ENCODE data around the gene COMP.

COMP gene

DNA sequence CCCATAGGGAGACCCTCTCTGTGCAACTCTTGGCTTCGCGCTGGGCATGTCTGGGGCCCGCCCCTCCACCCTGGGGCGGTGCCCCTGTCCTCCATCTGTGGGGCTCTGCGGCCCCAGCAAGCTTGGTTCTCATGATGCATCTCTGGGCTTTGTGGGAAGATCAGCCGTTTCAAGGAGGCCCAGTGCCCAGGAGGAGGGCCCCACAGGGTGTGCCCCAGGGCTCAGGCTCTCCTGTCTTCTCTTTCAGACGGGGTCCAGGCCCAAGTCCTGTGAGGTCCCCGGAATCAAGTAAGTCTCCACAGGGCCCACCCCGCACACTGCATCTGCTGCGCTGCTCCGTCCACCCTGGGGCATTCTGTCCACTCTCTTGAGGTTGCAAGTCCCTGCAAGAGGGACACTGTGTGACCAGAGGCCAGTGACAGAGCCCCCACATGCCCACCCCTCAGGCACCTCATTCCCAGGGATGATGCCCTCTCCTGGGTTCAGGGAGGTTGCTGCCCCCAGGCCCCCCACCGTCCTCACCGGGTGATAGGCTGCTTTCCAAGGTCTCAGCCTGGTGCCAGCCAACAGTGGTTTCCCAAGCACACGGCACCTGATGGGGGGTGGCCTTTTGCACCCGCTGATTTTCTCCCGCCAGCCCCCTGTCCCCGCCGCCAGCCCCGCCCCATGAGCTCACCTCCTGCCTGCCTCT, 31.7 kb downstream of the COMP start:
- Histone ChIP-seq H3K79me2 (ENCODE audit: insufficient read depth, low read length) (no peaks in the 10 kb centered on the region), H3K4me2 (ENCODE audit: low read depth, low read length, poor library complexity, severe bottlenecking) (no peak overlapping the region)

GRCh38 chr19:18756896-18757295, 34.2 kb downstream of the COMP start:
- Histone ChIP-seq H3K79me2 (ENCODE audit: insufficient read depth, low read length) (no peaks in the 10 kb centered on the region), H3K4me2 (ENCODE audit: low read depth, low read length, poor library complexity, severe bottlenecking) (no peak overlapping the region), H3K9me2 (replicated peaks; ENCODE audit: insufficient read depth, low read length) (no peaks in the 10 kb centered on the region), H3F3A (ENCODE audit: insufficient read depth) (no peaks in the 10 kb centered on the region), H2AFZ (ENCODE audit: low read depth, low read length, severe bottlenecking) (no peak overlapping the region), H3K9ac (ENCODE audit: low read length) (no peak overlapping the region), H3K27me3 (ENCODE audit: low read length) (no peaks in the 10 kb centered on the region), H4K20me1 (ENCODE audit: low read depth, low read length) (no peaks in the 10 kb centered on the region), H3K9me3 (ENCODE audit: insufficient read depth, low read length) (no peaks in the 10 kb centered on the region), H3K4me3 (ENCODE audit: insufficient read depth, low read length, poor library complexity, severe bottlenecking) (no peak overlapping the region), H3K27ac (ENCODE audit: low read depth, low read length) (no peak overlapping the region), H3K36me3 (ENCODE audit: low read length) (no peaks in the 10 kb centered on the region)
- TF ChIP-seq, protein P1, sequence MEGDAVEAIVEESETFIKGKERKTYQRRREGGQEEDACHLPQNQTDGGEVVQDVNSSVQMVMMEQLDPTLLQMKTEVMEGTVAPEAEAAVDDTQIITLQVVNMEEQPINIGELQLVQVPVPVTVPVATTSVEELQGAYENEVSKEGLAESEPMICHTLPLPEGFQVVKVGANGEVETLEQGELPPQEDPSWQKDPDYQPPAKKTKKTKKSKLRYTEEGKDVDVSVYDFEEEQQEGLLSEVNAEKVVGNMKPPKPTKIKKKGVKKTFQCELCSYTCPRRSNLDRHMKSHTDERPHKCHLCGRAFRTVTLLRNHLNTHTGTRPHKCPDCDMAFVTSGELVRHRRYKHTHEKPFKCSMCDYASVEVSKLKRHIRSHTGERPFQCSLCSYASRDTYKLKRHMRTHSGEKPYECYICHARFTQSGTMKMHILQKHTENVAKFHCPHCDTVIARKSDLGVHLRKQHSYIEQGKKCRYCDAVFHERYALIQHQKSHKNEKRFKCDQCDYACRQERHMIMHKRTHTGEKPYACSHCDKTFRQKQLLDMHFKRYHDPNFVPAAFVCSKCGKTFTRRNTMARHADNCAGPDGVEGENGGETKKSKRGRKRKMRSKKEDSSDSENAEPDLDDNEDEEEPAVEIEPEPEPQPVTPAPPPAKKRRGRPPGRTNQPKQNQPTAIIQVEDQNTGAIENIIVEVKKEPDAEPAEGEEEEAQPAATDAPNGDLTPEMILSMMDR (IDR thresholded peaks at IDR 0.05; ENCODE audit: insufficient read depth, low read length, poor library complexity, severe bottlenecking): no peak
- no peak for TF ChIP-seq EZH2phosphoT487 (conservative IDR thresholded peaks at IDR 0.05; ENCODE audit: low read length)

More for the DNA sequence above, 31.7 kb downstream of the COMP start:
- Histone ChIP-seq H3K27me3 (ENCODE audit: low read length) (no peaks in the 10 kb centered on the region), H2AFZ (ENCODE audit: low read depth, low read length, severe bottlenecking) (no peak overlapping the region), H3K9me2 (replicated peaks; ENCODE audit: insufficient read depth, low read length) (no peaks in the 10 kb centered on the region), H3K9ac (ENCODE audit: low read length) (no peak overlapping the region), H3K9me3 (ENCODE audit: insufficient read depth, low read length) (no peaks in the 10 kb centered on the region), H3K4me3 (ENCODE audit: insufficient read depth, low read length, poor library complexity, severe bottlenecking) (no peak overlapping the region), H3F3A (ENCODE audit: insufficient read depth) (no peaks in the 10 kb centered on the region), H4K20me1 (ENCODE audit: low read depth, low read length) (no peaks in the 10 kb centered on the region), H3K27ac (ENCODE audit: low read depth, low read length) (no peak overlapping the region), H3K36me3 (ENCODE audit: low read length) (no peaks in the 10 kb centered on the region)
- TF ChIP-seq EZH2phosphoT487 (conservative IDR thresholded peaks at IDR 0.05; ENCODE audit: low read length): no peak
- TF ChIP-seq, protein P1 (IDR thresholded peaks at IDR 0.05; ENCODE audit: insufficient read depth, low read length, poor library complexity, severe bottlenecking): no peak

DNA sequence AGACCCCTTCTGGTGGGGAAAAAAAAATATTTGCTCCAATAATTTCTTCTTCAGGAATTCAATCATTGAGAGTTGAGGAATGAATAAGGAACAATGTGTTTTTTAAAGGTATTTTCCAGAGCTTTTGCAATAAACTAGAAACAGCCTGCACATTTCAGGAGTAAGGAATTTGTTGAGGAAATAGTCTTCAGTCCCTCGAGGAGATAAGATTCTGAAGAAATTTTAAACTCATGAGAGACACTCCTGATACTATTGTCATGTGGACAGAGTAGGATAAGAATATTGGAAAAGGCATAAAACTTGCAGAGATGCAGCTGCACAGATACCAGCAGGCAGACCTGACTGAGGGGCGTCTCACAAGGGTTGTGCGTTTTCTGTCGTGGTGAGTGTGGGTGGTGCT, 36.6 kb downstream of the COMP start:
- TF ChIP-seq EZH2phosphoT487 (conservative IDR thresholded peaks at IDR 0.05; ENCODE audit: low read length): no peak
- TF ChIP-seq, protein P1 (IDR thresholded peaks at IDR 0.05; ENCODE audit: insufficient read depth, low read length, poor library complexity, severe bottlenecking): no peak

More for the DNA sequence above, 36.6 kb downstream of the COMP start:
- no peaks in the 10 kb centered on the region for H3K9me2 ChIP-seq (replicated peaks; ENCODE audit: insufficient read depth, low read length)
- no peaks in the 10 kb centered on the region for H3K36me3 ChIP-seq (ENCODE audit: low read length)
- no peaks in the 10 kb centered on the region for H3F3A ChIP-seq (ENCODE audit: insufficient read depth)
- H3K9ac ChIP-seq (ENCODE audit: low read length): no peak overlapping the region
- H2AFZ ChIP-seq (ENCODE audit: low read depth, low read length, severe bottlenecking): no peak overlapping the region
- H3K9me3 ChIP-seq (ENCODE audit: insufficient read depth, low read length): no peaks in the 10 kb centered on the region
- no peaks in the 10 kb centered on the region for H3K79me2 ChIP-seq (ENCODE audit: insufficient read depth, low read length)
- no peak overlapping the region for H3K4me2 ChIP-seq (ENCODE audit: low read depth, low read length, poor library complexity, severe bottlenecking)
- no peak overlapping the region for H3K27ac ChIP-seq (ENCODE audit: low read depth, low read length)
- H3K4me3 ChIP-seq (ENCODE audit: insufficient read depth, low read length, poor library complexity, severe bottlenecking): no peak overlapping the region
- no peaks in the 10 kb centered on the region for H3K27me3 ChIP-seq (ENCODE audit: low read length)
- H4K20me1 ChIP-seq (ENCODE audit: low read depth, low read length): no peaks in the 10 kb centered on the region
